CD14-positive monocyte (primary cell): ENCODE measurements around the gene SEMA4D. TPM values are rescaled to one million over a fixed set of nuclear protein-coding genes. Genes with fewer than 3 reads are reported as not detected.

ENCODE experiments used
- DNase-seq, 3 donors: peaks; one replicate each; pipeline ENCODE4 v3.0.0-alpha.2; 2011 to 2022
- H2AFZ ChIP-seq: 2 replicates; pipeline ENCODE4 v1.6.0; 2012; ENCODE audit warnings: mild to moderate bottlenecking, low read depth, low read length, inconsistent platforms; ENCODE audit not compliant: insufficient read depth, poor library complexity, severe bottlenecking
- H3K27ac ChIP-seq, 2 donors: 1 replicate in 1 of 2; 2 replicates in 1 of 2; pipeline ENCODE4 v1.5.1; 2012 to 2013; ENCODE audit warnings: low read length in 2 of 2, control low read depth in 1 of 2, inconsistent platforms in 1 of 2, low read depth in 1 of 2, mild to moderate bottlenecking in 1 of 2
- H3K27me3 ChIP-seq, 2 donors: one replicate each; pipeline versions ENCODE4 v1.6.0 to v1.6.1; 2011 to 2013; ENCODE audit warnings: low read length in 2 of 2; ENCODE audit not compliant: control insufficient read depth in 2 of 2, insufficient read depth in 2 of 2
- H3K36me3 ChIP-seq, 2 donors: replicated peaks in 1 of 2; 1 replicate in 1 of 2; 2 replicates in 1 of 2; pipeline versions ENCODE4 v1.5.1 to v1.6.1; 2012 to 2013; ENCODE audit warnings: low read length in 2 of 2, control low read depth in 1 of 2, inconsistent platforms in 1 of 2, mild to moderate bottlenecking in 1 of 2; ENCODE audit not compliant: insufficient read depth in 2 of 2, control insufficient read depth in 1 of 2
- H3K4me1 ChIP-seq, 2 donors: 1 replicate in 1 of 2; 2 replicates in 1 of 2; pipeline versions ENCODE4 v1.5.1 to v1.6.1; 2012 to 2013; ENCODE audit warnings: low read length in 2 of 2, control low read depth in 1 of 2, inconsistent platforms in 1 of 2, mild to moderate bottlenecking in 1 of 2, moderate library complexity in 1 of 2; ENCODE audit not compliant: insufficient read depth in 2 of 2, control insufficient read depth in 1 of 2
- H3K4me2 ChIP-seq: replicated peaks from 2 replicates; pipeline ENCODE3; 2012; ENCODE audit warnings: low read length, moderate library complexity, mild to moderate bottlenecking; ENCODE audit not compliant: poor library complexity, severe bottlenecking; ENCODE audit errors: extremely low read depth
- H3K4me3 ChIP-seq, 3 experiments: fragments of 200-600 bp in 1 of 3; sonication (generic) in 1 of 3; replicated peaks in 1 of 3; 1 replicate in 2 of 3; 2 replicates in 1 of 3; pipeline ENCODE4 v1.5.1; 2011 to 2013; ENCODE audit warnings: low read length in 3 of 3, mild to moderate bottlenecking in 3 of 3, control low read depth in 2 of 3, low read depth in 2 of 3, inconsistent platforms in 1 of 3, moderate library complexity in 1 of 3
- H3K79me2 ChIP-seq: 2 replicates; pipeline ENCODE4 v1.6.0; 2012; ENCODE audit warnings: mild to moderate bottlenecking, control low read depth, inconsistent platforms, low read length, moderate library complexity; ENCODE audit not compliant: insufficient read depth
- H3K9ac ChIP-seq: 2 replicates; pipeline ENCODE4 v1.6.0; 2017; ENCODE audit warnings: low read length, mild to moderate bottlenecking; ENCODE audit not compliant: insufficient read depth, poor library complexity, severe bottlenecking
- H3K9me3 ChIP-seq, 2 donors: replicated peaks in 1 of 2; 1 replicate in 1 of 2; 2 replicates in 1 of 2; pipeline versions ENCODE4 v1.5.1 to v1.6.1; 2012 to 2013; ENCODE audit warnings: low read length in 2 of 2, control low read depth in 1 of 2; ENCODE audit not compliant: control insufficient read depth in 1 of 2, insufficient read depth in 1 of 2
- H4K20me1 ChIP-seq: 2 replicates; pipeline ENCODE4 v1.6.0; 2012; ENCODE audit warnings: mild to moderate bottlenecking, low read length, control low read depth, moderate library complexity; ENCODE audit not compliant: insufficient read depth
- H3K27ac Mint-ChIP-seq, 7 donors: one replicate each; pipeline ENCODE4 v1.8.0; 2020; ENCODE audit warnings: mild to moderate bottlenecking in 7 of 7, mixed read lengths in 7 of 7, moderate library complexity in 6 of 7, inconsistent platforms in 2 of 7
- H3K27me3 Mint-ChIP-seq, 3 donors: one replicate each; pipeline ENCODE4 v1.8.0; 2021 to 2022; ENCODE audit warnings: low read depth in 3 of 3, mild to moderate bottlenecking in 3 of 3, mixed read lengths in 3 of 3, moderate library complexity in 3 of 3, inconsistent platforms in 1 of 3
- H3K36me3 Mint-ChIP-seq, 2 donors: one replicate each; pipeline ENCODE4 v1.8.0; 2020; ENCODE audit warnings: mixed read lengths in 2 of 2, inconsistent platforms in 1 of 2, mild to moderate bottlenecking in 1 of 2
- H3K4me1 Mint-ChIP-seq: one replicate; pipeline ENCODE4 v1.8.0; 2020; ENCODE audit warnings: mild to moderate bottlenecking, mixed read lengths
- H3K4me3 Mint-ChIP-seq, 2 donors: one replicate each; pipeline ENCODE4 v1.8.0; 2020; ENCODE audit warnings: mild to moderate bottlenecking in 2 of 2, mixed read lengths in 2 of 2, moderate library complexity in 1 of 2
- H3K9me3 Mint-ChIP-seq, 7 donors: one replicate each; pipeline ENCODE4 v1.8.0; 2020 to 2022; ENCODE audit warnings: mixed read lengths in 7 of 7, mild to moderate bottlenecking in 6 of 7, moderate library complexity in 6 of 7, inconsistent platforms in 2 of 7
- WGBS: methylation state at CpG from one replicate; pipeline ENCODE4 v1.1.5; 2013; ENCODE audit warnings: missing lambda C conversion rate; ENCODE audit not compliant: insufficient coverage; 5-methylcytosine and 5-hydroxymethylcytosine counted together
- intact Hi-C, 2 donors: fragments of 100-400 bp; cut with micrococcal nuclease; formaldehyde crosslinking; loops; one replicate each; pipeline versions ENCODE4 v1.15.0 to v1.15.1; 2023
- polyA plus RNA-seq, 3 donors: library from polyadenylated mRNA; depleted of rRNA in 1 of 3; unstranded in 2 of 3; stranded (reverse) in 1 of 3; fragments of 300-500 nt in 2 of 3; fragments of >200 nt in 1 of 3; fragmentation: Illumina TruSeq in 2 of 3; gene quantifications; 1 replicate in 2 of 3; 2 replicates in 1 of 3; pipeline ENCODE4 v1.2.3, GENCODE V29; 2012 to 2021
- TF ChIP-seq, protein P1 (sequence below): fragments of 200-600 bp; IDR thresholded peaks from one replicate; pipeline ENCODE4 v1.8.0; 2022; ENCODE audit warnings: antibody characterized with exemption, mild to moderate bottlenecking

The SEMA4D gene
- polyA plus RNA-seq, 3 donors: 28.2 to 117 (median 28.6) TPM

DNA sequence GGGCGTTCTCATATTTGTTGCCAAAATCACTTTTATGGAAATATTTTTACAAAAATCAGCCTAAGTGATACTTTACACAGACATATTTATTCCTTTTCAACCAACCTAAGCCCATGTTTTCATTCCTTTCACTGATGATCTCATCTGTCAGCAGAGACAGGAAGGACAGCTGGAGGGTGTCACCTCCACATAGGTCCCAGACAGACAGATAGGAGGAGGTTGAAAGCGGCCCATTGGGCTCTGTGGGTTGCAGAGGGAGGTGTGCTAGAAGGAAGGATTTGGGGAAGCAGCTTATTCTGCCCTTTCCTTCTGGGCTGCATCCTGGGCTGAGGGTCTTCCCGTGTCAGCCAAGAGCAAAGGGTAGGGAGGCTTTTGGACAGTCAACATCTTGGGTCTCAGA is 26.0 kb upstream of the SEMA4D start:
- Histone ChIP-seq H3K4me3 (no peak overlapping the region), H3K79me2 (no peaks in the 10 kb centered on the region), H3K36me3 (no peaks in the 10 kb centered on the region), H4K20me1 (no peaks in the 10 kb centered on the region), H3K4me1 (peaks cover 95 to 100% of the 10 kb centered on the region in 2 donors), H3K9ac (no peak overlapping the region), H3K27ac (peak overlapping the region in 1 of 2 donors; percentile 94), H3K9me3 (peaks cover 0 to 3% of the 10 kb centered on the region in 2 donors), H2AFZ (no peak overlapping the region), H3K27me3 (no peaks in the 10 kb centered on the region), H3K4me2 (peak overlapping the region; percentile 2)
- Mint-ChIP-seq H3K27me3 (no peaks in the 10 kb centered on the region), H3K27ac (peak overlapping the region in 6 of 7 donors; percentile 53 to 98 (median 94)), H3K4me1 (peaks cover 95% of the 10 kb centered on the region), H3K9me3 (peaks cover 0 to 5% (median 2%) of the 10 kb centered on the region in 7 donors), H3K36me3 (peaks cover 8 to 9% of the 10 kb centered on the region in 2 donors), H3K4me3 (no peak overlapping the region)
- peak; percentile 29 to 41 (median 35) for DNase-seq
- TF ChIP-seq, protein P1, sequence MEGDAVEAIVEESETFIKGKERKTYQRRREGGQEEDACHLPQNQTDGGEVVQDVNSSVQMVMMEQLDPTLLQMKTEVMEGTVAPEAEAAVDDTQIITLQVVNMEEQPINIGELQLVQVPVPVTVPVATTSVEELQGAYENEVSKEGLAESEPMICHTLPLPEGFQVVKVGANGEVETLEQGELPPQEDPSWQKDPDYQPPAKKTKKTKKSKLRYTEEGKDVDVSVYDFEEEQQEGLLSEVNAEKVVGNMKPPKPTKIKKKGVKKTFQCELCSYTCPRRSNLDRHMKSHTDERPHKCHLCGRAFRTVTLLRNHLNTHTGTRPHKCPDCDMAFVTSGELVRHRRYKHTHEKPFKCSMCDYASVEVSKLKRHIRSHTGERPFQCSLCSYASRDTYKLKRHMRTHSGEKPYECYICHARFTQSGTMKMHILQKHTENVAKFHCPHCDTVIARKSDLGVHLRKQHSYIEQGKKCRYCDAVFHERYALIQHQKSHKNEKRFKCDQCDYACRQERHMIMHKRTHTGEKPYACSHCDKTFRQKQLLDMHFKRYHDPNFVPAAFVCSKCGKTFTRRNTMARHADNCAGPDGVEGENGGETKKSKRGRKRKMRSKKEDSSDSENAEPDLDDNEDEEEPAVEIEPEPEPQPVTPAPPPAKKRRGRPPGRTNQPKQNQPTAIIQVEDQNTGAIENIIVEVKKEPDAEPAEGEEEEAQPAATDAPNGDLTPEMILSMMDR: no peak
- no CpG with 5 or more reads among the region's 3 CpGs for WGBS
- intact Hi-C loops: loop anchor here (5.0 to 10.0 kb wide), 3 partner anchors 82 to 209 kb away; partner anchors contain the start of genes CKS2 (in 1 of the 2) and SECISBP2 (in 1 of the 2)

DNA sequence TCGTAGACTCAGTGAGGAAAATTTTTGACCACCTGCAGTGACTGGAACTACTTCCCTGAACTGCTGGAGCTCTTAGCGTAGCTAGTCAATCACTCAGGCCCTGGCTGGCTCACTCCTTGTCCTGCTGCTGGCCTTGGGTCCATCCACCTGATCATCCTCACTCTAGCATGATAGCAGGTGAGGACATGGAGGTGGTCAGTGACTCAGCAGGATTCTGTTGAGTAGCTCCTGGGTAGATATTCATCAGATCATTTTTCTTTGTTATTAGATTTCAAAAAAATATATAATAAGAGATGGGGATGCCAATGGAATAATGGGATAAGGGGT is 25.0 kb upstream of the SEMA4D start:
- 0% methylated on average over 2 of the region's 2 CpGs for WGBS
- DNase-seq: peak in 2 of 3 donors; percentile 47 to 51
- no peaks in the 10 kb centered on the region for H3K27me3 ChIP-seq
- H3K36me3 ChIP-seq: no peaks in the 10 kb centered on the region
- H3K4me3 ChIP-seq: peak overlapping the region in 1 of 3 experiments; percentile 38
- no peaks in the 10 kb centered on the region for H3K9me3 ChIP-seq
- H3K79me2 ChIP-seq: no peaks in the 10 kb centered on the region
- H4K20me1 ChIP-seq: no peaks in the 10 kb centered on the region
- peak overlapping the region; percentile 93 to 98 (median 98) for H3K27ac Mint-ChIP-seq
- H2AFZ ChIP-seq: no peak overlapping the region
- no peak overlapping the region for H3K4me3 Mint-ChIP-seq
- H3K36me3 Mint-ChIP-seq: peaks cover 5% of the 10 kb centered on the region in 2 donors
- no peaks in the 10 kb centered on the region for H3K27me3 Mint-ChIP-seq
- H3K9ac ChIP-seq: peak overlapping the region; percentile 37
- H3K4me2 ChIP-seq: peak overlapping the region; percentile 64
- H3K9me3 Mint-ChIP-seq: peaks cover 0 to 4% (median 0%) of the 10 kb centered on the region in 7 donors
- TF ChIP-seq, protein P1: no peak
- H3K27ac ChIP-seq: peak overlapping the region; percentile 59 to 94
- H3K4me1 Mint-ChIP-seq: peaks cover 95% of the 10 kb centered on the region
- intact Hi-C loops: loop anchor here (5.0 to 10.0 kb wide), 3 partner anchors 81 to 208 kb away; partner anchors contain the start of genes CKS2 (in 1 of the 2) and SECISBP2 (in 1 of the 2)
- peaks cover 95 to 100% of the 10 kb centered on the region in 2 donors for H3K4me1 ChIP-seq
